ENCODE measurements around the gene TRABD2B. TPM values are rescaled to one million over a fixed set of nuclear protein-coding genes. Genes with fewer than 3 reads are reported as not detected.

TRABD2B gene
- total and polyA plus RNA-seq, 4 donors, result 0.28 to 2.6 (median 1.3) TPM

DNA sequence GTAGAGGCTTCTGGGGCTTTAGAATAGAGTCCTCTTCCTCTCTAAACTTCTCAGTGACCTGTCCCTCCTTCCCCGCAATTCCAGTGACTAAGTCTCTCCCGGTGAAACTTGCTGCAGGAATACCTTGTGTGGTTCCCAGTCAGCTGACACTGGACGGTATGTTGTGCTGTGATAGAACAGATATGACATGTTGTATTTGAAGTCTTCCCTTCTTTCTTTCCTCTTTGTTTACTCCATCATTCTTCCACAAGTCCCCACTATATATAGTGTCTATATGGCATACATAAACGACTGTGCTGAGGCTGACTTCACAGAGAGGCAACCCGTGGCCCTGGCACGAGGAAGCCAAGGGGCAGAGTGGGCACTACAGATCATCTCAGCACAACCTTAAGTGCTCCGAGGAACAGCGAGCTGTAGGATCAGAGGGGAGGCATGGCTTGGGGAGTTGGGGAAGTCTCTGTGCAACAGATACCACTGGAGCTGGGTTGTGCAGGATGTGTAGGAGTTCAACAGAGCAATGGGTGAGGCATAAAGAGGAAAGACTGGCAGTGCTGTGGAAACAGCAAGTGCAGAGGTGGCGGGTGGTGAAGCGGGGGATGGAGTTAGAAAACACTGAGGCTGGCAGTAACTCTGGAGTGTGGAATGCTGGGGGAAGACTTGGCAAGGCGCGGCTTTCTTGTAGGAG is 237.8 kb downstream of the TRABD2B start:
- no peaks in the 10 kb centered on the region for H3K36me3 ChIP-seq (ENCODE audit: control insufficient read depth in 4 of 4, insufficient read depth in 3 of 4, low read depth in 1 of 4, low read length in 3 of 4)
- 92% methylated on average over 12 of the region's 12 CpGs for WGBS
- no peak overlapping the region for H3K27ac ChIP-seq (ENCODE audit: low read depth in 1 of 2, low read length in 2 of 2)
- TF ChIP-seq YY1 (IDR thresholded peaks at IDR 0.05), result no peak
- TF ChIP-seq, protein P1, sequence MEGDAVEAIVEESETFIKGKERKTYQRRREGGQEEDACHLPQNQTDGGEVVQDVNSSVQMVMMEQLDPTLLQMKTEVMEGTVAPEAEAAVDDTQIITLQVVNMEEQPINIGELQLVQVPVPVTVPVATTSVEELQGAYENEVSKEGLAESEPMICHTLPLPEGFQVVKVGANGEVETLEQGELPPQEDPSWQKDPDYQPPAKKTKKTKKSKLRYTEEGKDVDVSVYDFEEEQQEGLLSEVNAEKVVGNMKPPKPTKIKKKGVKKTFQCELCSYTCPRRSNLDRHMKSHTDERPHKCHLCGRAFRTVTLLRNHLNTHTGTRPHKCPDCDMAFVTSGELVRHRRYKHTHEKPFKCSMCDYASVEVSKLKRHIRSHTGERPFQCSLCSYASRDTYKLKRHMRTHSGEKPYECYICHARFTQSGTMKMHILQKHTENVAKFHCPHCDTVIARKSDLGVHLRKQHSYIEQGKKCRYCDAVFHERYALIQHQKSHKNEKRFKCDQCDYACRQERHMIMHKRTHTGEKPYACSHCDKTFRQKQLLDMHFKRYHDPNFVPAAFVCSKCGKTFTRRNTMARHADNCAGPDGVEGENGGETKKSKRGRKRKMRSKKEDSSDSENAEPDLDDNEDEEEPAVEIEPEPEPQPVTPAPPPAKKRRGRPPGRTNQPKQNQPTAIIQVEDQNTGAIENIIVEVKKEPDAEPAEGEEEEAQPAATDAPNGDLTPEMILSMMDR (IDR thresholded peaks at IDR 0.05; ENCODE audit: low read depth, low read length, missing input control), result no peak
- TF ChIP-seq, protein P2, sequence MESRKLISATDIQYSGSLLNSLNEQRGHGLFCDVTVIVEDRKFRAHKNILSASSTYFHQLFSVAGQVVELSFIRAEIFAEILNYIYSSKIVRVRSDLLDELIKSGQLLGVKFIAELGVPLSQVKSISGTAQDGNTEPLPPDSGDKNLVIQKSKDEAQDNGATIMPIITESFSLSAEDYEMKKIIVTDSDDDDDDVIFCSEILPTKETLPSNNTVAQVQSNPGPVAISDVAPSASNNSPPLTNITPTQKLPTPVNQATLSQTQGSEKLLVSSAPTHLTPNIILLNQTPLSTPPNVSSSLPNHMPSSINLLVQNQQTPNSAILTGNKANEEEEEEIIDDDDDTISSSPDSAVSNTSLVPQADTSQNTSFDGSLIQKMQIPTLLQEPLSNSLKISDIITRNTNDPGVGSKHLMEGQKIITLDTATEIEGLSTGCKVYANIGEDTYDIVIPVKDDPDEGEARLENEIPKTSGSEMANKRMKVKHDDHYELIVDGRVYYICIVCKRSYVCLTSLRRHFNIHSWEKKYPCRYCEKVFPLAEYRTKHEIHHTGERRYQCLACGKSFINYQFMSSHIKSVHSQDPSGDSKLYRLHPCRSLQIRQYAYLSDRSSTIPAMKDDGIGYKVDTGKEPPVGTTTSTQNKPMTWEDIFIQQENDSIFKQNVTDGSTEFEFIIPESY (IDR thresholded peaks at IDR 0.05), result no peak
- TF ChIP-seq FOXA1 (IDR thresholded peaks at IDR 0.05), result no peak
- no peak for TF ChIP-seq SP1 (IDR thresholded peaks at IDR 0.05)
- TF ChIP-seq, protein P3, sequence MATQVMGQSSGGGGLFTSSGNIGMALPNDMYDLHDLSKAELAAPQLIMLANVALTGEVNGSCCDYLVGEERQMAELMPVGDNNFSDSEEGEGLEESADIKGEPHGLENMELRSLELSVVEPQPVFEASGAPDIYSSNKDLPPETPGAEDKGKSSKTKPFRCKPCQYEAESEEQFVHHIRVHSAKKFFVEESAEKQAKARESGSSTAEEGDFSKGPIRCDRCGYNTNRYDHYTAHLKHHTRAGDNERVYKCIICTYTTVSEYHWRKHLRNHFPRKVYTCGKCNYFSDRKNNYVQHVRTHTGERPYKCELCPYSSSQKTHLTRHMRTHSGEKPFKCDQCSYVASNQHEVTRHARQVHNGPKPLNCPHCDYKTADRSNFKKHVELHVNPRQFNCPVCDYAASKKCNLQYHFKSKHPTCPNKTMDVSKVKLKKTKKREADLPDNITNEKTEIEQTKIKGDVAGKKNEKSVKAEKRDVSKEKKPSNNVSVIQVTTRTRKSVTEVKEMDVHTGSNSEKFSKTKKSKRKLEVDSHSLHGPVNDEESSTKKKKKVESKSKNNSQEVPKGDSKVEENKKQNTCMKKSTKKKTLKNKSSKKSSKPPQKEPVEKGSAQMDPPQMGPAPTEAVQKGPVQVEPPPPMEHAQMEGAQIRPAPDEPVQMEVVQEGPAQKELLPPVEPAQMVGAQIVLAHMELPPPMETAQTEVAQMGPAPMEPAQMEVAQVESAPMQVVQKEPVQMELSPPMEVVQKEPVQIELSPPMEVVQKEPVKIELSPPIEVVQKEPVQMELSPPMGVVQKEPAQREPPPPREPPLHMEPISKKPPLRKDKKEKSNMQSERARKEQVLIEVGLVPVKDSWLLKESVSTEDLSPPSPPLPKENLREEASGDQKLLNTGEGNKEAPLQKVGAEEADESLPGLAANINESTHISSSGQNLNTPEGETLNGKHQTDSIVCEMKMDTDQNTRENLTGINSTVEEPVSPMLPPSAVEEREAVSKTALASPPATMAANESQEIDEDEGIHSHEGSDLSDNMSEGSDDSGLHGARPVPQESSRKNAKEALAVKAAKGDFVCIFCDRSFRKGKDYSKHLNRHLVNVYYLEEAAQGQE (IDR thresholded peaks at IDR 0.05), result no peak
- no peak for TF ChIP-seq RXRA (IDR thresholded peaks at IDR 0.05)
- TF ChIP-seq TAF1 (conservative IDR thresholded peaks at IDR 0.05), result no peak
- no peak for TF ChIP-seq RAD21 (IDR thresholded peaks at IDR 0.05)
- no peak for TF ChIP-seq HNF4G (IDR thresholded peaks at IDR 0.05)
- TF ChIP-seq, protein P4, sequence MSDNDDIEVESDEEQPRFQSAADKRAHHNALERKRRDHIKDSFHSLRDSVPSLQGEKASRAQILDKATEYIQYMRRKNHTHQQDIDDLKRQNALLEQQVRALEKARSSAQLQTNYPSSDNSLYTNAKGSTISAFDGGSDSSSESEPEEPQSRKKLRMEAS (IDR thresholded peaks at IDR 0.05), result no peak
- TF ChIP-seq, protein P5, sequence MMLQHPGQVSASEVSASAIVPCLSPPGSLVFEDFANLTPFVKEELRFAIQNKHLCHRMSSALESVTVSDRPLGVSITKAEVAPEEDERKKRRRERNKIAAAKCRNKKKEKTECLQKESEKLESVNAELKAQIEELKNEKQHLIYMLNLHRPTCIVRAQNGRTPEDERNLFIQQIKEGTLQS (IDR thresholded peaks at IDR 0.05), result no peak
- no peak for TF ChIP-seq FOXA2 (IDR thresholded peaks at IDR 0.05)
- TF ChIP-seq GABPA (IDR thresholded peaks at IDR 0.05 in 1 of 2, conservative IDR thresholded peaks at IDR 0.05 in 1 of 2), result no peak
- no peaks in the 10 kb centered on the region for H3K9me3 ChIP-seq (ENCODE audit: control insufficient read depth in 4 of 4, low read length in 3 of 4)
- no peak overlapping the region for H3K4me3 ChIP-seq (ENCODE audit: low read depth in 1 of 3, low read length in 3 of 3)
- H3K27me3 ChIP-seq (ENCODE audit: control insufficient read depth in 4 of 4, insufficient read depth in 4 of 4, low read length in 3 of 4), result no peaks in the 10 kb centered on the region
- no peak for DNase-seq (ENCODE audit: low spot score)
- H3K4me1 ChIP-seq (ENCODE audit: control insufficient read depth in 4 of 4, insufficient read depth in 4 of 4, low read length in 3 of 4), result no peaks in the 10 kb centered on the region
- no peak overlapping the region for H3K9ac ChIP-seq (ENCODE audit: low read depth in 1 of 2, low read length in 2 of 2)
